ENCODE measurements around the gene CX3CR1. TPM values are rescaled to one million over a fixed set of nuclear protein-coding genes. Genes with fewer than 3 reads are reported as not detected.

Gene CX3CR1
- polyA plus RNA-seq, 2 donors: 0.14 to 0.21 TPM

DNA sequence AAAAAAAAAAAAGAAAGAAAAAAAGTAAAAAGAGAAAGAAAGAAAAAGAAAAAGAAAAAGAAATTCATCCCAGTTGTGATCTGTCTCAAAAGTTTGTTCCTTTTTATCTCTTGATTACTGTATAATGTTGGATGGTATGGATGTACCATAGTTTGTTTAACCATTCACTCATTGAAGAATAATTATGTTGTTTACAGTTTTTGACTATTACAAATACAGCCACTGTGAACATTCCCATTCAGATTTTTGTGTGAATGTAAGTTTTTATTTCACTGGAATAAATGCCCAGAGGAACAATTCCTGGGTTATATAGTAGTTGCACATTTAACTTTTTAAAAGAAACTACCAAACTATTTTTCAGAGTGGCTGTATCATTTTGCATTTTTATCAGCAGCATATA, 39.4 kb upstream of the CX3CR1 start:
- Histone ChIP-seq H3K4me1 (ENCODE audit: control insufficient read depth in 2 of 2, insufficient read depth in 2 of 2, low read length in 1 of 2) (no peaks in the 10 kb centered on the region), H3K9me3 (ENCODE audit: control insufficient read depth in 2 of 2, insufficient read depth in 1 of 2, low read depth in 1 of 2, low read length in 1 of 2) (no peaks in the 10 kb centered on the region), H3K4me3 (ENCODE audit: low read depth in 1 of 2, low read length in 2 of 2) (no peak overlapping the region), H3K27me3 (ENCODE audit: control insufficient read depth in 1 of 2, insufficient read depth in 2 of 2, low read length in 2 of 2) (no peaks in the 10 kb centered on the region), H3K27ac (ENCODE audit: low read depth in 2 of 2, low read length in 1 of 2) (no peak overlapping the region), H3K36me3 (ENCODE audit: control insufficient read depth in 2 of 2, insufficient read depth in 2 of 2, low read length in 1 of 2) (no peaks in the 10 kb centered on the region)

GRCh38 chr3:39318301-39318700, 38.5 kb upstream of the CX3CR1 start:
- no peaks in the 10 kb centered on the region for H3K36me3 ChIP-seq (ENCODE audit: control insufficient read depth in 2 of 2, insufficient read depth in 2 of 2, low read length in 1 of 2)
- H3K27me3 ChIP-seq (ENCODE audit: control insufficient read depth in 1 of 2, insufficient read depth in 2 of 2, low read length in 2 of 2): no peaks in the 10 kb centered on the region
- H3K9me3 ChIP-seq (ENCODE audit: control insufficient read depth in 2 of 2, insufficient read depth in 1 of 2, low read depth in 1 of 2, low read length in 1 of 2): no peaks in the 10 kb centered on the region
- H3K27ac ChIP-seq (ENCODE audit: low read depth in 2 of 2, low read length in 1 of 2): no peak overlapping the region
- 71 to 82% methylated on average over 1 of the region's 1 CpG for WGBS, 2 donors
- H3K4me3 ChIP-seq (ENCODE audit: low read depth in 1 of 2, low read length in 2 of 2): no peak overlapping the region
- H3K4me1 ChIP-seq (ENCODE audit: control insufficient read depth in 2 of 2, insufficient read depth in 2 of 2, low read length in 1 of 2): no peaks in the 10 kb centered on the region

- Histone ChIP-seq H3K27me3 (ENCODE audit: control insufficient read depth in 1 of 2, insufficient read depth in 2 of 2, low read length in 2 of 2) (no peaks in the 10 kb centered on the region), H3K36me3 (ENCODE audit: control insufficient read depth in 2 of 2, insufficient read depth in 2 of 2, low read length in 1 of 2) (no peaks in the 10 kb centered on the region), H3K4me3 (ENCODE audit: low read depth in 1 of 2, low read length in 2 of 2) (no peak overlapping the region), H3K9me3 (ENCODE audit: control insufficient read depth in 2 of 2, insufficient read depth in 1 of 2, low read depth in 1 of 2, low read length in 1 of 2) (no peaks in the 10 kb centered on the region), H3K4me1 (ENCODE audit: control insufficient read depth in 2 of 2, insufficient read depth in 2 of 2, low read length in 1 of 2) (no peaks in the 10 kb centered on the region), H3K27ac (ENCODE audit: low read depth in 2 of 2, low read length in 1 of 2) (no peak overlapping the region)
- WGBS, 2 donors: 69 to 70% methylated on average over 2 of the region's 2 CpGs
Observed at GRCh38 chr3:39317571-39318169, 37.8 kb upstream of the CX3CR1 start.

DNA sequence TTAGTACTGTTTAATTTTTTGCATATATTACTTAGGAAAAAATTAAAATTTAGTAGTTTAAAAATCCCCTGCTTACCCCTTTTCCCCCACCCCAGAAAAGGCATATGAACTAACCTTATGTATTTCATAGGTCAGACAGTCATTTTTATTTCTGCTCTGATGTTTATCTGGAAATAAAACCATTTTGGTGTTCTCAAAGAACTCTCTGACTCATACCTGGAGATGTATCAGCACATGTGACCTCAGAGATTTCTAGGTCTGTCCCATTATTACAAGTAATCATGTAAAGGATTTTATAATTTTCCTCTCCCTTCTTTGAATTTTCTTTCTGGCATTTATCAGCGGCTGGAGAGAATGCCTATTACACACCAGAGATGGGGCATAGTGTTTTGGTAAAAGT, 35.6 kb upstream of the CX3CR1 start:
- Histone ChIP-seq H3K4me1 (ENCODE audit: control insufficient read depth in 2 of 2, insufficient read depth in 2 of 2, low read length in 1 of 2) (no peaks in the 10 kb centered on the region), H3K27me3 (ENCODE audit: control insufficient read depth in 1 of 2, insufficient read depth in 2 of 2, low read length in 2 of 2) (no peaks in the 10 kb centered on the region), H3K9me3 (ENCODE audit: control insufficient read depth in 2 of 2, insufficient read depth in 1 of 2, low read depth in 1 of 2, low read length in 1 of 2) (no peaks in the 10 kb centered on the region), H3K27ac (ENCODE audit: low read depth in 2 of 2, low read length in 1 of 2) (no peak overlapping the region), H3K36me3 (ENCODE audit: control insufficient read depth in 2 of 2, insufficient read depth in 2 of 2, low read length in 1 of 2) (no peaks in the 10 kb centered on the region), H3K4me3 (ENCODE audit: low read depth in 1 of 2, low read length in 2 of 2) (no peak overlapping the region)
- whole genome bisulfite sequencing, 2 donors: 82 to 86% methylated on average over 1 of the region's 1 CpG

DNA sequence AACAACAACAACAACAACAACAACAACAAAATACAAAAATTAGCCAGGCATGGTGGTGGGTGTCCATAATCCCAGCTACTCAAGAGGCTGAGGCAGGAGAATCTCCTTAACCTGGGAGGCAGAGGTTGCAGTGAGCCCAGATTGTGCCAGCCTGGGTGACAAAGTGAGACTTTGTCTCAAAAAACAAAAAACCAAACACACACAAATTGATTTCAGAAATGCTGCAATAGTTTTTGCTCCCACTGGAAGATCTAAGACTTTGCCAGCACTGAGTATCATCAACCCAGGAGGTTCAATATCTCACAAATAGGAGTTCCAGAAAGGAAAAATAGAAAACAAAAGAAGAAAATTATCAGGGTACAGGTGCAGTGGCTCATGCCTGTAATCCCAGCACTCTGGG, 33.5 kb upstream of the CX3CR1 start:
- H3K4me3 ChIP-seq (ENCODE audit: low read depth in 1 of 2, low read length in 2 of 2): no peak overlapping the region
- H3K27ac ChIP-seq (ENCODE audit: low read depth in 2 of 2, low read length in 1 of 2): no peak overlapping the region
- H3K9me3 ChIP-seq (ENCODE audit: control insufficient read depth in 2 of 2, insufficient read depth in 1 of 2, low read depth in 1 of 2, low read length in 1 of 2): no peaks in the 10 kb centered on the region
- no peaks in the 10 kb centered on the region for H3K4me1 ChIP-seq (ENCODE audit: control insufficient read depth in 2 of 2, insufficient read depth in 2 of 2, low read length in 1 of 2)
- no peaks in the 10 kb centered on the region for H3K27me3 ChIP-seq (ENCODE audit: control insufficient read depth in 1 of 2, insufficient read depth in 2 of 2, low read length in 2 of 2)
- H3K36me3 ChIP-seq (ENCODE audit: control insufficient read depth in 2 of 2, insufficient read depth in 2 of 2, low read length in 1 of 2): no peaks in the 10 kb centered on the region

GRCh38 chr3:39302178-39302577, 22.3 kb upstream of the CX3CR1 start:
- no peak overlapping the region for H3K27ac ChIP-seq (ENCODE audit: low read depth in 2 of 2, low read length in 1 of 2)
- H3K9me3 ChIP-seq (ENCODE audit: control insufficient read depth in 2 of 2, insufficient read depth in 1 of 2, low read depth in 1 of 2, low read length in 1 of 2): peaks cover 13% of the 10 kb centered on the region in 2 donors
- H3K36me3 ChIP-seq (ENCODE audit: control insufficient read depth in 2 of 2, insufficient read depth in 2 of 2, low read length in 1 of 2): no peaks in the 10 kb centered on the region
- H3K4me1 ChIP-seq (ENCODE audit: control insufficient read depth in 2 of 2, insufficient read depth in 2 of 2, low read length in 1 of 2): no peaks in the 10 kb centered on the region
- no peaks in the 10 kb centered on the region for H3K27me3 ChIP-seq (ENCODE audit: control insufficient read depth in 1 of 2, insufficient read depth in 2 of 2, low read length in 2 of 2)
- 93% methylated on average over 2 of the region's 2 CpGs for WGBS, 2 donors
- H3K4me3 ChIP-seq (ENCODE audit: low read depth in 1 of 2, low read length in 2 of 2): no peak overlapping the region

DNA sequence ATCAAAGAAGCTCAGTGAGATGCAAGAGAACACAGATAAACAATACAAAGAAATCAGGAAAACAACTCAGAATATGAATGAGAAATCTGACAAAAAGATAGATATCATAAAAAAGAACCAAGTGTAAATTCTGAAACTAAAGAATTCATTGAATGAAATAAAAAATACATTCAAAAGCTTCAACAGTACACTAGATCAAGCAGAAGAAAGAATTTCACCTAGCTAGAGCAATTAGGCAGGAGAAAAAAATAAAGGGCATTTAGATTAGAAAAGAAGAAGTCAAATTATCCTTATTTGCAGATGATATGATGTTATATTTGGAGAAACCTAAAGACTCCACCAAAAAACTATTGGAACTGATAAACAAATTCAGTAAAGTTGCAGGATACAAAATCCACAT, 19.4 kb upstream of the CX3CR1 start:
- Histone ChIP-seq H3K9me3 (ENCODE audit: control insufficient read depth in 2 of 2, insufficient read depth in 1 of 2, low read depth in 1 of 2, low read length in 1 of 2) (peaks cover 7 to 9% of the 10 kb centered on the region in 2 donors), H3K27me3 (ENCODE audit: control insufficient read depth in 1 of 2, insufficient read depth in 2 of 2, low read length in 2 of 2) (no peaks in the 10 kb centered on the region), H3K4me1 (ENCODE audit: control insufficient read depth in 2 of 2, insufficient read depth in 2 of 2, low read length in 1 of 2) (no peaks in the 10 kb centered on the region), H3K27ac (ENCODE audit: low read depth in 2 of 2, low read length in 1 of 2) (no peak overlapping the region), H3K36me3 (ENCODE audit: control insufficient read depth in 2 of 2, insufficient read depth in 2 of 2, low read length in 1 of 2) (no peaks in the 10 kb centered on the region), H3K4me3 (ENCODE audit: low read depth in 1 of 2, low read length in 2 of 2) (no peak overlapping the region)

GRCh38 chr3:39296197-39297077, 16.6 kb upstream of the CX3CR1 start:
- 86 to 89% methylated on average over 4 of the region's 4 CpGs for WGBS, 2 donors
- no peak overlapping the region for H3K4me3 ChIP-seq (ENCODE audit: low read depth in 1 of 2, low read length in 2 of 2)
- peaks cover 4 to 7% of the 10 kb centered on the region in 2 donors for H3K9me3 ChIP-seq (ENCODE audit: control insufficient read depth in 2 of 2, insufficient read depth in 1 of 2, low read depth in 1 of 2, low read length in 1 of 2)

DNA sequence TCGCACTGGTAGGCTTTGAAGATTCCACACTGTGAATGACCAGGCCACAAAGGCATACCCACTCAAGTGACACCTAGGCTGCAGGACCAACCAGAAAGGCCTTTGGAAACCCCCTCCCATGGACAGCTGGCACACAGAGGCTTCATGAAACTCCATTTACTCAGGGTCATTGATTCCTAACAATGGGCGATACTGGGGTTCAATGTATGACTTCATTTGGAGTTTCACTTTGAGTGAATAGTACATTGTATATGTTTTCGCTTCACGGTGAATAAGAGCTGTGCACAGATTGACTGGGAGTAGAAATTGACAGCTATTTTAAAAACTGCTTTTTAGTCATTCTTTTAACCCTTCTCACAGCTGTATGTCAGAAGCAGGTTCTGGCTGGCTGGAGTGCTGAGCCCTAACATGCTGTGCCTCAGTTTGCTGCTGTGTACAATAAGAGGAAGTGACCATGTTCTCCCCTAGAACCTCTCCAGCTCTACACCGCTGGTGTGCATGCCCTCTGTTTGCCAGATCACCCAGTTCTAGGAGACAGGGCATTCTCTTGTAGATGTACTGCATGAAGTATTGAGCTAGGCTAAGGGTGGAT, 15.4 kb upstream of the CX3CR1 start:
- Histone ChIP-seq H3K36me3 (ENCODE audit: control insufficient read depth in 2 of 2, insufficient read depth in 2 of 2, low read length in 1 of 2) (no peaks in the 10 kb centered on the region), H3K27ac (ENCODE audit: low read depth in 2 of 2, low read length in 1 of 2) (no peak overlapping the region), H3K9me3 (ENCODE audit: control insufficient read depth in 2 of 2, insufficient read depth in 1 of 2, low read depth in 1 of 2, low read length in 1 of 2) (peaks cover 3 to 7% of the 10 kb centered on the region in 2 donors), H3K27me3 (ENCODE audit: control insufficient read depth in 1 of 2, insufficient read depth in 2 of 2, low read length in 2 of 2) (no peaks in the 10 kb centered on the region), H3K4me3 (ENCODE audit: low read depth in 1 of 2, low read length in 2 of 2) (no peak overlapping the region), H3K4me1 (ENCODE audit: control insufficient read depth in 2 of 2, insufficient read depth in 2 of 2, low read length in 1 of 2) (no peaks in the 10 kb centered on the region)
- WGBS, 2 donors: 80% methylated on average over 5 of the region's 5 CpGs

More at GRCh38 chr3:39296197-39297077, 16.6 kb upstream of the CX3CR1 start:
- Histone ChIP-seq H3K4me1 (ENCODE audit: control insufficient read depth in 2 of 2, insufficient read depth in 2 of 2, low read length in 1 of 2) (no peaks in the 10 kb centered on the region), H3K36me3 (ENCODE audit: control insufficient read depth in 2 of 2, insufficient read depth in 2 of 2, low read length in 1 of 2) (no peaks in the 10 kb centered on the region), H3K27me3 (ENCODE audit: control insufficient read depth in 1 of 2, insufficient read depth in 2 of 2, low read length in 2 of 2) (no peaks in the 10 kb centered on the region), H3K27ac (ENCODE audit: low read depth in 2 of 2, low read length in 1 of 2) (no peak overlapping the region)
